ENCODE data around the gene PALB2.

The PALB2 gene

DNA sequence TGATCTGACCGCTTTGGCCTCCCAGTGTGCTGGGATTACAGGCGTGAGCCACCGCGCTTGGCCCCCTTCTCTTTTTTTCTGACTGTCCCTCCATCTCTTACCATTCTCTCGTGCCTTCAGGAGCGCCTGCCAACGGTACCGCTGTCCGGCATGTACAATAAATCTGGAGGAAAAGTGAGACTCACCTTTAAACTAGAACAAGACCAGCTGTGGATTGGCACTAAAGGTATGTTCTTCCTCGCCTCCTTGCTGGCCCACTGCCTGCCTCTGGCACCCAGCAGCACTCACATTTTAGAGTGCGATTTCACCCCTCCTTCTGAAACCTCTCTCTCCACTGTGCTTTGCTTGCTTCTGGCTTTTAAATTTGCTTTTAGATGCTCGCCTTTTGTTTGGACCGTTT, 78.6 kb downstream of the PALB2 start:
- TF ChIP-seq TAF1 (IDR thresholded peaks at IDR 0.05; ENCODE audit: borderline replicate concordance, insufficient read depth, low read length) (no peak), SIN3A (IDR thresholded peaks at IDR 0.05; ENCODE audit: borderline replicate concordance, insufficient read depth, low read length) (no peak), FOXP2 (optimal IDR thresholded peaks at IDR 0.05; ENCODE audit: borderline replicate concordance, extremely low read depth, extremely low read length, insufficient read depth) (no peak), POLR2AphosphoS5 (IDR thresholded peaks at IDR 0.05; ENCODE audit: low read depth, low read length) (no peak)
- TF ChIP-seq, protein P1, sequence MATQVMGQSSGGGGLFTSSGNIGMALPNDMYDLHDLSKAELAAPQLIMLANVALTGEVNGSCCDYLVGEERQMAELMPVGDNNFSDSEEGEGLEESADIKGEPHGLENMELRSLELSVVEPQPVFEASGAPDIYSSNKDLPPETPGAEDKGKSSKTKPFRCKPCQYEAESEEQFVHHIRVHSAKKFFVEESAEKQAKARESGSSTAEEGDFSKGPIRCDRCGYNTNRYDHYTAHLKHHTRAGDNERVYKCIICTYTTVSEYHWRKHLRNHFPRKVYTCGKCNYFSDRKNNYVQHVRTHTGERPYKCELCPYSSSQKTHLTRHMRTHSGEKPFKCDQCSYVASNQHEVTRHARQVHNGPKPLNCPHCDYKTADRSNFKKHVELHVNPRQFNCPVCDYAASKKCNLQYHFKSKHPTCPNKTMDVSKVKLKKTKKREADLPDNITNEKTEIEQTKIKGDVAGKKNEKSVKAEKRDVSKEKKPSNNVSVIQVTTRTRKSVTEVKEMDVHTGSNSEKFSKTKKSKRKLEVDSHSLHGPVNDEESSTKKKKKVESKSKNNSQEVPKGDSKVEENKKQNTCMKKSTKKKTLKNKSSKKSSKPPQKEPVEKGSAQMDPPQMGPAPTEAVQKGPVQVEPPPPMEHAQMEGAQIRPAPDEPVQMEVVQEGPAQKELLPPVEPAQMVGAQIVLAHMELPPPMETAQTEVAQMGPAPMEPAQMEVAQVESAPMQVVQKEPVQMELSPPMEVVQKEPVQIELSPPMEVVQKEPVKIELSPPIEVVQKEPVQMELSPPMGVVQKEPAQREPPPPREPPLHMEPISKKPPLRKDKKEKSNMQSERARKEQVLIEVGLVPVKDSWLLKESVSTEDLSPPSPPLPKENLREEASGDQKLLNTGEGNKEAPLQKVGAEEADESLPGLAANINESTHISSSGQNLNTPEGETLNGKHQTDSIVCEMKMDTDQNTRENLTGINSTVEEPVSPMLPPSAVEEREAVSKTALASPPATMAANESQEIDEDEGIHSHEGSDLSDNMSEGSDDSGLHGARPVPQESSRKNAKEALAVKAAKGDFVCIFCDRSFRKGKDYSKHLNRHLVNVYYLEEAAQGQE (IDR thresholded peaks at IDR 0.05; ENCODE audit: insufficient read depth in 1 of 2, low read depth in 2 of 2, low read length in 2 of 2) = no peak

DNA sequence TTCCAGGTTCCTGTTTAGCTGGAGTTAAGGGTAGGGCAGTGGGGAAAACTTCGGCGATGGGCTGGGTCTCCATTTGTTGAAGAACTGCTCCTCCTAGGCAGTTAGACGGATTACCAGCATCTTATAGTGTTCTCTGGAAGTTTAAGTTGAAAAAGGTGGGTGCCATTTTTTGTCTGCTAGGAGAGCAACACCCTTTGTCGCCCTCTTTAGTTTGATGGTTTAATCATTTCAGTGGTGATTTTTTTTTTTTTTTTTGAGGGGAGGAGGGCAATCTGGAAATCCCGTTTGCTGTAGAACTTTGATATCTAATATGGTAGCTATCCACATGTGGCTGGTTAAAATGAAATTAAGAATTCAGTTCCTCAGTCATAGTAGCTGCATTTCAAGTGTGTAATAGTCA, 79.5 kb downstream of the PALB2 start:
- TF ChIP-seq, protein P1 (IDR thresholded peaks at IDR 0.05; ENCODE audit: insufficient read depth in 1 of 2, low read depth in 2 of 2, low read length in 2 of 2) = no peak
- TF ChIP-seq TAF1 (IDR thresholded peaks at IDR 0.05; ENCODE audit: borderline replicate concordance, insufficient read depth, low read length) (no peak), SIN3A (IDR thresholded peaks at IDR 0.05; ENCODE audit: borderline replicate concordance, insufficient read depth, low read length) (no peak), FOXP2 (optimal IDR thresholded peaks at IDR 0.05; ENCODE audit: borderline replicate concordance, extremely low read depth, extremely low read length, insufficient read depth) (no peak), POLR2AphosphoS5 (IDR thresholded peaks at IDR 0.05; ENCODE audit: low read depth, low read length) (no peak)

- TF ChIP-seq POLR2AphosphoS5 (IDR thresholded peaks at IDR 0.05; ENCODE audit: low read depth, low read length) (no peak), SIN3A (IDR thresholded peaks at IDR 0.05; ENCODE audit: borderline replicate concordance, insufficient read depth, low read length) (no peak), TAF1 (IDR thresholded peaks at IDR 0.05; ENCODE audit: borderline replicate concordance, insufficient read depth, low read length) (no peak; the same call in 1 of the 2 replicates), FOXP2 (optimal IDR thresholded peaks at IDR 0.05; ENCODE audit: borderline replicate concordance, extremely low read depth, extremely low read length, insufficient read depth) (no peak)
- TF ChIP-seq, protein P1 (IDR thresholded peaks at IDR 0.05; ENCODE audit: insufficient read depth in 1 of 2, low read depth in 2 of 2, low read length in 2 of 2) = no peak
Measured at GRCh38 chr16:23557779-23558702, 83.1 kb downstream of the PALB2 start.

DNA sequence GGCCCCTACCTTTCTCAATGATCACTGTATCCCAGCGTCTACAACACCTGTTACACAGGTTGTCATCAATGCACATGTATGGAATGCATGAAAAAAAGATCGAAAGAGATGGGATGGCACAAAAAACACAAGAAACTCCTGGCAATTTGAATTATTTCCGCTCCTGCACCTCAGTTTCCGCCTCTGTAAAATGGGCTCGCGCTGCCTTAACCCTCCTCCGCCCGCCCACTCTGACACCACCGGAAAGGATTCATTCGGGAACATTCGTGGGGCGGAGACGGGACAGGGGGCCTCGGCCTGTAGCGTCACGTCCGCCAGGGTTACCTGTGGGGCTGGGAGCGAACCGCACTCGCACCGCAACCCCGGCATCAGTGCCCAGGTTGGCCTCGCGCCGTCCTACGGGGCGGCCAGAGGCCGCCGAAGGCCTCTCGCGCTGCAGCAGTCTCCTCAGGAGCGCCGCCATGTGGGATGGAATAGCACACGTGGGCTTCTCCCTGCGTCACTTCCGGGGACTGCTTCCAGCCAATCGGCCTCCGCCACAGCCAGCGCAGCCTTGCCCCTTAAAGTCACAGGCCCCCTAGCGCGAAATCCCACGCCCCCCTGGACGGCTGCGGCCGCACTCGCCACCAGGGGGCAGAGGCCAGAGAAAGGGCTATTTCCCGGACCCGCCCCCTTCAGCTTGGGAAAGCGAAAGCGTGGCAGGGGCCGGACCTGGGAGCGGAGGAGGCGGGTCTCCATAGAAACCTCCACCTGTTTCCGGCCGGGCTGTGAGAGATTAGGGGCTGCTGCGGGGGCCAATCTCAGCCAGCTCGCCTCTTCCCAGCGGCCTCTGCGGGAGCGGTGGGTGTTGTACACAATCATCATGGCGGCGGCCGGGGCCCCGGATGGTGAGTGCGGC, 84.0 kb downstream of the PALB2 start, which contains the start of the genes EARS2 and UBFD1:
Gene EARS2 (minus strand): TSS at position 470 of the 898 bp plus-strand sequence. CDS start 7 bp downstream, at position 463.
Gene UBFD1 (plus strand): TSS at position 847 of the 898 bp plus-strand sequence. CDS start 16 bp downstream, at position 863.
- TF ChIP-seq SIN3A (IDR thresholded peaks at IDR 0.05; ENCODE audit: borderline replicate concordance, insufficient read depth, low read length) = peak; percentile 92; the same call in 1 of the 2 replicates
- TF ChIP-seq FOXP2 (optimal IDR thresholded peaks at IDR 0.05; ENCODE audit: borderline replicate concordance, extremely low read depth, extremely low read length, insufficient read depth) = no peak
- TF ChIP-seq, protein P1 (IDR thresholded peaks at IDR 0.05; ENCODE audit: insufficient read depth in 1 of 2, low read depth in 2 of 2, low read length in 2 of 2) = no peak; a peak in 1 of 4 replicates
- TF ChIP-seq TAF1 (IDR thresholded peaks at IDR 0.05; ENCODE audit: borderline replicate concordance, insufficient read depth, low read length) = peak; percentile 66; the same call in 1 of the 2 replicates
- peak; percentile 60 for TF ChIP-seq POLR2AphosphoS5 (IDR thresholded peaks at IDR 0.05; ENCODE audit: low read depth, low read length)

Data from PFSK-1 (cell line).